ENCODE results near the gene CTNNBL1.

DNA sequence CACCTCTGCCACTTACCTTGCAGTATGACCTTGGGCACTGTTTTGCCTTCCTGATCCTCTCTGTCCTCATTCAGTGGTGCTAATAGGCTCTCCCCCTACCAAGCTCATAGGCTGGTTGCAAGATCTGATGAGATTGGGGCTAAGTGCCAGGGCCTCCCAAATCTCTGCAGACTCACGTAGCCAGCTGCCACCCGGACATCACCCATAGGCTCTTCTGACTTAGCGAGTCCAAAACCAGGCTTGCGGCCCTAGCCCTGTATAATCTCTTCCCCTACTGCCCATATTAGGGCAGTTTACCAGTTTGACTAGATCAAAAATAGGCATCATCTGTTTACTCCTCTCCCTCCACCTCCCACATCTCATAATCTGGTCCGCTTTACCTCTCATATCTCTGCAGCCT lies 154.9 kb downstream of the CTNNBL1 start:
- TF ChIP-seq POLR2AphosphoS5 (IDR thresholded peaks at IDR 0.05; ENCODE audit: low read depth, low read length) (no peak), POLR2A (IDR thresholded peaks at IDR 0.05; ENCODE audit: low read depth, low read length) (no peak), PAX5 (IDR thresholded peaks at IDR 0.05; ENCODE audit: insufficient read depth, low read length, severe bottlenecking) (no peak), TAF1 (IDR thresholded peaks at IDR 0.05; ENCODE audit: low read depth, low read length) (no peak), SPI1 (IDR thresholded peaks at IDR 0.05; ENCODE audit: low read depth, low read length) (no peak)
